GM12874 (cell line): ENCODE results near the gene TPPP3.

Experiments used
- CTCF ChIP-seq: IDR thresholded peaks from 2 replicates; pipeline ENCODE4 v1.5.1; 2011; ENCODE audit warnings: low read depth, mild to moderate bottlenecking, control low read depth, low read length, moderate library complexity; ENCODE audit not compliant: insufficient read depth

Gene TPPP3

GRCh38 chr16:67393111-67393787 lies at the start of gene TPPP3:
Gene TPPP3 (minus strand): TSS chr16:67393498. CDS start chr16:67391111, 2,387 bp downstream.
- peak; percentile 44 for TF ChIP-seq CTCF

GRCh38 chr16:67442581-67443255 lies 49.4 kb upstream of the TPPP3 start:
- no peak for TF ChIP-seq CTCF

- TF ChIP-seq CTCF, result no peak
Observed at GRCh38 chr16:67441907-67442306, 48.6 kb upstream of the TPPP3 start.

GRCh38 chr16:67441271-67441753 lies 48.0 kb upstream of the TPPP3 start:
- TF ChIP-seq CTCF, result no peak

GRCh38 chr16:67438824-67439393 lies 45.6 kb upstream of the TPPP3 start:
- no peak for TF ChIP-seq CTCF

- no peak for TF ChIP-seq CTCF
Observed at GRCh38 chr16:67438098-67438791, 44.9 kb upstream of the TPPP3 start.

GRCh38 chr16:67437513-67437912 lies 44.2 kb upstream of the TPPP3 start:
- no peak for TF ChIP-seq CTCF
